K562 (cell line): Measurements from ENCODE around the gene SLC7A6. TPM values are rescaled to one million over a fixed set of nuclear protein-coding genes. Genes with fewer than 3 reads are reported as not detected.
A peak's percentile ranks its signal among the peaks of the same experiment; 100 is the strongest.

Experiments
- HDAC1 ChIP-seq, 2 experiments: fragments of 450-650 bp; IDR thresholded peaks; 2 replicates each; pipeline ENCODE4 v1.6.1; 2016 to 2017; ENCODE audit warnings: inconsistent platforms in 1 of 2, mild to moderate bottlenecking in 1 of 2, moderate library complexity in 1 of 2
- ILF3 ChIP-seq: fragments of 450-650 bp; IDR thresholded peaks from 2 replicates; pipeline ENCODE4 v1.6.1; 2018; ENCODE audit warnings: antibody characterized with exemption, mild to moderate bottlenecking, moderate library complexity, borderline replicate concordance
- LCOR ChIP-seq: sonication (generic); formaldehyde crosslinking; IDR thresholded peaks from 2 replicates; pipeline ENCODE4 v1.8.0; 2022; ENCODE audit warnings: mild to moderate bottlenecking, missing genetic modification reagents
- polyA plus RNA-seq, 8 experiments: library from polyadenylated mRNA; depleted of rRNA in 4 of 8; stranded (reverse) in 5 of 8; unstranded in 3 of 8; fragments of >200 nt; fragmentation: Nextera tagmentation in 2 of 8; fragmentation: Illumina TruSeq in 1 of 8; extraction: Ambion mirVana in 2 of 8; extraction: Trizol in 1 of 8; gene quantifications; 2 replicates each; pipeline versions ENCODE4 v1.2.1 to v1.2.3, GENCODE V29; 2011 to 2014; ENCODE audit warnings: inconsistent platforms in 1 of 8, missing spikeins in 1 of 8
- total RNA-seq, 7 experiments: library from RNA; depleted of rRNA in 6 of 7; stranded (reverse); fragments of >200 nt in 6 of 7; fragmentation: Illumina TruSeq in 2 of 7; extraction: Trizol in 2 of 7; gene quantifications; 2 replicates each; pipeline versions ENCODE4 v1.2.1 to v1.2.3, GENCODE V29; 2011 to 2021; ENCODE audit warnings: low replicate concordance in 1 of 7
- TF ChIP-seq, protein P1 (sequence below): fragments of 450-650 bp; IDR thresholded peaks from 2 replicates; pipeline ENCODE4 v1.6.1; 2016; ENCODE audit warnings: mild to moderate bottlenecking, moderate library complexity
- TF ChIP-seq, protein P2 (sequence below), 2 experiments: fragments of 450-650 bp; IDR thresholded peaks; 2 replicates each; pipeline ENCODE4 v1.6.1; 2016; ENCODE audit warnings: mild to moderate bottlenecking in 2 of 2, borderline replicate concordance in 1 of 2, low read depth in 1 of 2, moderate library complexity in 1 of 2

SLC7A6 gene
- total and polyA plus RNA-seq, 9 of the 15 experiments (the other 6 are each of a cell fraction or from before 2014, with no cell fraction given), result 12.6 to 60.1 (median 29.8) TPM

DNA sequence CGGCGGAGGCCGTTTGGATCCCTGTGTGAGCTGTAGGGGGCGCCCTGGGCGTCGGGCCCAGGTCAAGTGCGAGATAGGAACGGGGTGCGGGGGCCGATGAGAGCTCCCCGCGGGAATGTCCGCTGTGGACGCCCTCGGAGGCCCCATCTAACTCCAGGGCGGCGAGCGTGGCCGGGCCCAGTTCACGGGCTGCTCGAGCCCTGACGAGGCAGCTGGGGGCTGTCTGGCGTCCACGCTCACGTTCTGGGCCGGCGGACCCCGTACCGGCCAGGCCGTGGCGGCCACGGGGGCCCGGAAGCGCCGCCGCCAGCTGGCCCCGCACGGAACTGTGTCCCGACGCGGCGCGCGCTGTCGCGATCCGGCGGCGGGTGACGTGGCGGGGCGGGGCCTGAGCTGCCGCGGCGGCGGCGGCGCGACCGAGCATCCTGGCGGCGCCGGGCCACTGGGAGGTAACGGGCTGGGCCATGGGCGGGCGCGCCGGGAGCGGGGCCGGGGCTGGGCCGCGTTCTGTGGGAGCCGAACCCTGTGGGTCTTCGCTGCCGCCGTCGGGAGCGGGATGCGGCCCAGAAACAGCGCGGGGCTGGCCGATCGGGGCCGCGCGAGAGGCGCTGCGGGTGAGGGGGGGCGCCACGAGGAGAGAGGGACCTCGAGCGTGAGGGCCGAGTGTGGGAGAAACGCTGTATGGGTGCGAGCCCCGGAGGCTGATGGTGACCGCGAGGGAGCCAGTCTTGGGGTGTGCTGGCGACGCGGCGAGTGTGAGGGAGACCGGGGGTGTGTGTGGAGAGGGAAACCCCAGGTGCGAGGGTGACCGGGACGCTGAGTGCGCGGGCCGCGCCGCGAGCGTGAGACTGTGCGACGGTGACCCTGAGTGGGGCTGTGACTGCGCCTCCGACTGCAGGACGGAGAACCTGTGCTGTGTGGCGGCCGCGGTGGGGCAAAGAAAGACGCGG is at the start of gene SLC7A6 (continued):
- TF ChIP-seq, protein P1, sequence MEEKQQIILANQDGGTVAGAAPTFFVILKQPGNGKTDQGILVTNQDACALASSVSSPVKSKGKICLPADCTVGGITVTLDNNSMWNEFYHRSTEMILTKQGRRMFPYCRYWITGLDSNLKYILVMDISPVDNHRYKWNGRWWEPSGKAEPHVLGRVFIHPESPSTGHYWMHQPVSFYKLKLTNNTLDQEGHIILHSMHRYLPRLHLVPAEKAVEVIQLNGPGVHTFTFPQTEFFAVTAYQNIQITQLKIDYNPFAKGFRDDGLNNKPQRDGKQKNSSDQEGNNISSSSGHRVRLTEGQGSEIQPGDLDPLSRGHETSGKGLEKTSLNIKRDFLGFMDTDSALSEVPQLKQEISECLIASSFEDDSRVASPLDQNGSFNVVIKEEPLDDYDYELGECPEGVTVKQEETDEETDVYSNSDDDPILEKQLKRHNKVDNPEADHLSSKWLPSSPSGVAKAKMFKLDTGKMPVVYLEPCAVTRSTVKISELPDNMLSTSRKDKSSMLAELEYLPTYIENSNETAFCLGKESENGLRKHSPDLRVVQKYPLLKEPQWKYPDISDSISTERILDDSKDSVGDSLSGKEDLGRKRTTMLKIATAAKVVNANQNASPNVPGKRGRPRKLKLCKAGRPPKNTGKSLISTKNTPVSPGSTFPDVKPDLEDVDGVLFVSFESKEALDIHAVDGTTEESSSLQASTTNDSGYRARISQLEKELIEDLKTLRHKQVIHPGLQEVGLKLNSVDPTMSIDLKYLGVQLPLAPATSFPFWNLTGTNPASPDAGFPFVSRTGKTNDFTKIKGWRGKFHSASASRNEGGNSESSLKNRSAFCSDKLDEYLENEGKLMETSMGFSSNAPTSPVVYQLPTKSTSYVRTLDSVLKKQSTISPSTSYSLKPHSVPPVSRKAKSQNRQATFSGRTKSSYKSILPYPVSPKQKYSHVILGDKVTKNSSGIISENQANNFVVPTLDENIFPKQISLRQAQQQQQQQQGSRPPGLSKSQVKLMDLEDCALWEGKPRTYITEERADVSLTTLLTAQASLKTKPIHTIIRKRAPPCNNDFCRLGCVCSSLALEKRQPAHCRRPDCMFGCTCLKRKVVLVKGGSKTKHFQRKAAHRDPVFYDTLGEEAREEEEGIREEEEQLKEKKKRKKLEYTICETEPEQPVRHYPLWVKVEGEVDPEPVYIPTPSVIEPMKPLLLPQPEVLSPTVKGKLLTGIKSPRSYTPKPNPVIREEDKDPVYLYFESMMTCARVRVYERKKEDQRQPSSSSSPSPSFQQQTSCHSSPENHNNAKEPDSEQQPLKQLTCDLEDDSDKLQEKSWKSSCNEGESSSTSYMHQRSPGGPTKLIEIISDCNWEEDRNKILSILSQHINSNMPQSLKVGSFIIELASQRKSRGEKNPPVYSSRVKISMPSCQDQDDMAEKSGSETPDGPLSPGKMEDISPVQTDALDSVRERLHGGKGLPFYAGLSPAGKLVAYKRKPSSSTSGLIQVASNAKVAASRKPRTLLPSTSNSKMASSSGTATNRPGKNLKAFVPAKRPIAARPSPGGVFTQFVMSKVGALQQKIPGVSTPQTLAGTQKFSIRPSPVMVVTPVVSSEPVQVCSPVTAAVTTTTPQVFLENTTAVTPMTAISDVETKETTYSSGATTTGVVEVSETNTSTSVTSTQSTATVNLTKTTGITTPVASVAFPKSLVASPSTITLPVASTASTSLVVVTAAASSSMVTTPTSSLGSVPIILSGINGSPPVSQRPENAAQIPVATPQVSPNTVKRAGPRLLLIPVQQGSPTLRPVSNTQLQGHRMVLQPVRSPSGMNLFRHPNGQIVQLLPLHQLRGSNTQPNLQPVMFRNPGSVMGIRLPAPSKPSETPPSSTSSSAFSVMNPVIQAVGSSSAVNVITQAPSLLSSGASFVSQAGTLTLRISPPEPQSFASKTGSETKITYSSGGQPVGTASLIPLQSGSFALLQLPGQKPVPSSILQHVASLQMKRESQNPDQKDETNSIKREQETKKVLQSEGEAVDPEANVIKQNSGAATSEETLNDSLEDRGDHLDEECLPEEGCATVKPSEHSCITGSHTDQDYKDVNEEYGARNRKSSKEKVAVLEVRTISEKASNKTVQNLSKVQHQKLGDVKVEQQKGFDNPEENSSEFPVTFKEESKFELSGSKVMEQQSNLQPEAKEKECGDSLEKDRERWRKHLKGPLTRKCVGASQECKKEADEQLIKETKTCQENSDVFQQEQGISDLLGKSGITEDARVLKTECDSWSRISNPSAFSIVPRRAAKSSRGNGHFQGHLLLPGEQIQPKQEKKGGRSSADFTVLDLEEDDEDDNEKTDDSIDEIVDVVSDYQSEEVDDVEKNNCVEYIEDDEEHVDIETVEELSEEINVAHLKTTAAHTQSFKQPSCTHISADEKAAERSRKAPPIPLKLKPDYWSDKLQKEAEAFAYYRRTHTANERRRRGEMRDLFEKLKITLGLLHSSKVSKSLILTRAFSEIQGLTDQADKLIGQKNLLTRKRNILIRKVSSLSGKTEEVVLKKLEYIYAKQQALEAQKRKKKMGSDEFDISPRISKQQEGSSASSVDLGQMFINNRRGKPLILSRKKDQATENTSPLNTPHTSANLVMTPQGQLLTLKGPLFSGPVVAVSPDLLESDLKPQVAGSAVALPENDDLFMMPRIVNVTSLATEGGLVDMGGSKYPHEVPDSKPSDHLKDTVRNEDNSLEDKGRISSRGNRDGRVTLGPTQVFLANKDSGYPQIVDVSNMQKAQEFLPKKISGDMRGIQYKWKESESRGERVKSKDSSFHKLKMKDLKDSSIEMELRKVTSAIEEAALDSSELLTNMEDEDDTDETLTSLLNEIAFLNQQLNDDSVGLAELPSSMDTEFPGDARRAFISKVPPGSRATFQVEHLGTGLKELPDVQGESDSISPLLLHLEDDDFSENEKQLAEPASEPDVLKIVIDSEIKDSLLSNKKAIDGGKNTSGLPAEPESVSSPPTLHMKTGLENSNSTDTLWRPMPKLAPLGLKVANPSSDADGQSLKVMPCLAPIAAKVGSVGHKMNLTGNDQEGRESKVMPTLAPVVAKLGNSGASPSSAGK, result peak; percentile 82
- TF ChIP-seq HDAC1 (IDR thresholded peaks at IDR 0.05) (peak in 1 of 2 experiments; percentile 77; a peak in 2 of 4 replicates), LCOR (CRISPR knock-in tag) (no peak; the same call in 1 of the 2 replicates), ILF3 (peak; percentile 76; the same call in 1 of the 2 replicates)
- TF ChIP-seq, protein P2, sequence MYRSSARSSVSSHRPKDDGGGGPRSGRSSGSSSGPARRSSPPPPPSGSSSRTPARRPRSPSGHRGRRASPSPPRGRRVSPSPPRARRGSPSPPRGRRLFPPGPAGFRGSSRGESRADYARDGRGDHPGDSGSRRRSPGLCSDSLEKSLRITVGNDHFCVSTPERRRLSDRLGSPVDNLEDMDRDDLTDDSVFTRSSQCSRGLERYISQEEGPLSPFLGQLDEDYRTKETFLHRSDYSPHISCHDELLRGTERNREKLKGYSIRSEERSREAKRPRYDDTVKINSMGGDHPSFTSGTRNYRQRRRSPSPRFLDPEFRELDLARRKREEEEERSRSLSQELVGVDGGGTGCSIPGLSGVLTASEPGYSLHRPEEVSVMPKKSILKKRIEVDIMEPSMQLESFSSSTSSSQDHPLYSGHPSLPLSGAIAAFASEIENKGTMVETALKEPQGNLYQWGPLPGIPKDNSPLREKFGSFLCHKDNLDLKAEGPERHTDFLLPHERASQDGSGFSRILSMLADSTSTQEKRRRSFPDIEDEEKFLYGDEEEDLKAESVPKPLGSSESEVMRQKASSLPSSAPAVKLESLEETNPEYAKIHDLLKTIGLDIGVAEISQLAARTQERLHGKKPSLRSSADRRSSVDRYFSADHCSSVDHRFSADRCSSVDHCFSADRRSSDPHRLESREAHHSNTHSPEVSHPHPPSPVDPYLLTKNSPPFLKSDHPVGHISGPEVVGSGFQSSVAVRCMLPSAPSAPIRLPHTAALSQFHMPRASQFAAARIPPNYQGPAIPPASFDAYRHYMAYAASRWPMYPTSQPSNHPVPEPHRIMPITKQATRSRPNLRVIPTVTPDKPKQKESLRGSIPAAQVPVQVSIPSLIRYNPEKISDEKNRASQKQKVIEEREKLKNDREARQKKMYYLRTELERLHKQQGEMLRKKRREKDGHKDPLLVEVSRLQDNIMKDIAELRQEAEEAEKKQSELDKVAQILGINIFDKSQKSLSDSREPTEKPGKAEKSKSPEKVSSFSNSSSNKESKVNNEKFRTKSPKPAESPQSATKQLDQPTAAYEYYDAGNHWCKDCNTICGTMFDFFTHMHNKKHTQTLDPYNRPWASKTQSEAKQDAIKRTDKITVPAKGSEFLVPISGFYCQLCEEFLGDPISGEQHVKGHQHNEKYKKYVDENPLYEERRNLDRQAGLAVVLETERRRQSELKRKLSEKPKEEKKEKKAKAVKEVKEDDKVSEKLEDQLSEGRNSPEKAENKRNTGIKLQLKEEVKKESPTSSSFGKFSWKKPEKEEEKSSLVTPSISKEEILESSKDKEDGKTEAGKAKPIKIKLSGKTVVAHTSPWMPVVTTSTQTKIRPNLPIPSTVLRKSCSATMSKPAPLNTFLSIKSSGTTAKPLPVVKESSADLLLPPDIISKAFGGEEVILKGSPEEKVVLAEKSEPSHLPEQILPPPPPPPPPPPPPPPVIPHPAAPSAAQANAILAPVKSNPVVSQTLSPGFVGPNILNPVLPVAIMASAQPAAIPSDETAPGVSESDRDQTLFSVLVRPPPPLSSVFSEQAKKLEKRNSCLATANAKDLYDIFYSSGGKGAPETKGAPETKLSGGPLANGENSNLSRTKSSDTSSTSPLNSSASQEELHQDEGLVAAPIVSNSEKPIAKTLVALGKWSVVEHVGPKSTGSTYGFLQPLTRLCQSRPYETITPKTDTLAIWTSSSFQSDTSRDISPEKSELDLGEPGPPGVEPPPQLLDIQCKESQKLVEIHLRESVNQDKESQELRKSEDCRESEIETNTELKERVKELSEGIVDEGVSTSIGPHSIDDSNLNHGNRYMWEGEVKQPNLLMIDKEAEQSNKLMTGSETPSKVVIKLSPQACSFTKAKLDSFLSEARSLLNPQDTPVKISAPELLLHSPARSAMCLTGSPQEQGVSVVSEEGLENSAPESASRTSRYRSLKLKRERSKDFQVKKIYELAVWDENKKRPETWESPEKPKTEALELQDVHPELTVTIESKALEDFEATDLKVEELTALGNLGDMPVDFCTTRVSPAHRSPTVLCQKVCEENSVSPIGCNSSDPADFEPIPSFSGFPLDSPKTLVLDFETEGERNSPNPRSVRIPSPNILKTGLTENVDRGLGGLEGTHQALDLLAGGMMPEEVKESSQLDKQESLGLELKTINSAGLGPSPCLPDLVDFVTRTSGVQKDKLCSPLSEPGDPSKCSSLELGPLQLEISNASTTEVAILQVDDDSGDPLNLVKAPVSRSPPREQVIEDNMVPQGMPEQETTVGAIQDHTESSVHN (IDR thresholded peaks at IDR 0.05; ENCODE audit: borderline replicate concordance in 1 of 2, low read depth in 1 of 2), result no peak
